ENCODE results near the gene TMEM98. TPM values are rescaled to one million over a fixed set of nuclear protein-coding genes. Genes with fewer than 3 reads are reported as not detected.
"Not testable (repeated sequence)": the region's sequence is repeated elsewhere in the genome, so short reads cannot be mapped to it uniquely, and the experiment has no call there.

The TMEM98 gene, protein sequence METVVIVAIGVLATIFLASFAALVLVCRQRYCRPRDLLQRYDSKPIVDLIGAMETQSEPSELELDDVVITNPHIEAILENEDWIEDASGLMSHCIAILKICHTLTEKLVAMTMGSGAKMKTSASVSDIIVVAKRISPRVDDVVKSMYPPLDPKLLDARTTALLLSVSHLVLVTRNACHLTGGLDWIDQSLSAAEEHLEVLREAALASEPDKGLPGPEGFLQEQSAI
- 202 TPM for polyA plus RNA-seq
- long read RNA-seq, donor 1, full-length matches to known transcripts = 38 of 45 reads
- long read RNA-seq, donor 1, partial matches to known transcripts = 7 of 45 reads
- long read RNA-seq, donor 1, other reads (novel, unspliced or antisense) = 0 of 45 reads
- long read RNA-seq, donor 2, full-length matches to known transcripts = 77 of 105 reads
- long read RNA-seq, donor 2, partial matches to known transcripts = 28 of 105 reads
- long read RNA-seq, donor 2, other reads (novel, unspliced or antisense) = 0 of 105 reads
- long read RNA-seq, donor 3 = 0 reads
- long read RNA-seq, donor 4, full-length matches to known transcripts = 6 of 6 reads
- long read RNA-seq, donor 4, partial matches to known transcripts = 0 of 6 reads
- long read RNA-seq, donor 4, other reads (novel, unspliced or antisense) = 0 of 6 reads
- long read RNA-seq, donor 5, full-length matches to known transcripts = 47 of 53 reads
- long read RNA-seq, donor 5, partial matches to known transcripts = 6 of 53 reads
- long read RNA-seq, donor 5, other reads (novel, unspliced or antisense) = 0 of 53 reads
- long read RNA-seq, donor 6, full-length matches to known transcripts = 58 of 117 reads
- long read RNA-seq, donor 6, partial matches to known transcripts = 54 of 117 reads
- long read RNA-seq, donor 6, other reads (novel, unspliced or antisense) = 5 of 117 reads
- long read RNA-seq, donor 7, full-length matches to known transcripts = 39 of 39 reads
- long read RNA-seq, donor 7, partial matches to known transcripts = 0 of 39 reads
- long read RNA-seq, donor 7, other reads (novel, unspliced or antisense) = 0 of 39 reads
- long read RNA-seq, donor 8, full-length matches to known transcripts = 80 of 148 reads
- long read RNA-seq, donor 8, partial matches to known transcripts = 58 of 148 reads
- long read RNA-seq, donor 8, other reads (novel, unspliced or antisense) = 10 of 148 reads
- long read RNA-seq, donor 9, full-length matches to known transcripts = 50 of 72 reads
- long read RNA-seq, donor 9, partial matches to known transcripts = 22 of 72 reads
- long read RNA-seq, donor 9, other reads (novel, unspliced or antisense) = 0 of 72 reads
- long read RNA-seq, donor 10, full-length matches to known transcripts = 108 of 150 reads
- long read RNA-seq, donor 10, partial matches to known transcripts = 42 of 150 reads
- long read RNA-seq, donor 10, other reads (novel, unspliced or antisense) = 0 of 150 reads
- long read RNA-seq, donor 11, full-length matches to known transcripts = 63 of 74 reads
- long read RNA-seq, donor 11, partial matches to known transcripts = 11 of 74 reads
- long read RNA-seq, donor 11, other reads (novel, unspliced or antisense) = 0 of 74 reads

DNA sequence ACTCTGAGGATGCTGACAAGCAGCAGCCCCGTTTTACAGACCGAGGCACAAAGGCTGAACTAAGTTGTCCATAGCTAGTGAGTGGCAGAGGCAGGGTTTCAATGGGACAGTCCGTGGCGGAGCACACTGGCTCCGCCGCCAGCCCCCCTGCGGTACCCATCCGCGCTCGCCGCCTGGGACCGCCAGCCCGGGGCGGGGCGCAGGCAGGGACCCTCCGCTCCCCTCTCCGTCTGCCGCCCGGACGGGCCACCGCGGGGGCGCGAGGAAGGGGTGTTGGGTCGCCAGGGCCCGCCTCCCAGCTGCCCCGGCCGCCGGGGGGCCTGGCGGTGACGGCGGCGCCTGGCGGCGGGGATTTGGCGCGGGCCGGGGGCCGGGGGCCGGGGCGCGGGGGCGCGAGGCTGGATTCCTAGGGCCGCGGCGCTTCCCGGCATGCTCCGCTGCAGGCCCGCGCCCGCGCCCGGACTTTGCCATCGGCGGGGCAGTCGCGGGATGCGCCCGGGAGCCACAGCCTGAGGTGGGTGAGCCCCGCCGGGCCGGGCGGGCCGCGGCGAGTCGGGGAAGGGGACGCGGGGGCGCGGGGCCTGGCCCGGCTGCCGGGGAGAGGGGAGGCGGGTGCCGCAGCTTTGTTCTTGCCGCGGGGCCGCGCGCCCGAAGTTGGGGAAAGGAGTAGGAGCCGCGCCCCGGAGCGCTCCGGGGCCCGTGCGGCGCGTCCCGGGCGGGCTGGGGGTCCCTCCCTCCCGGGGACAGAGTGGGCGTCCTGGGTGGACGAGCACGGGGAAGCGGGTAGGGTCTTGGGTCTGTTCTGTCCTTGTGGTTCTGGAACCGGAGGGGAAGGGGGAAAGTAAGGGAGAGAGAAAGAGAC, at the start of gene TMEM98:
Gene TMEM98 (plus strand): TSS at position 430 of the 862 bp plus-strand sequence. CDS start 3,376 bp downstream, outside the sequence.
- 0% methylated on average over 1 of the region's 99 CpGs for WGBS (ENCODE audit: insufficient coverage, low lambda C conversion rate)

DNA sequence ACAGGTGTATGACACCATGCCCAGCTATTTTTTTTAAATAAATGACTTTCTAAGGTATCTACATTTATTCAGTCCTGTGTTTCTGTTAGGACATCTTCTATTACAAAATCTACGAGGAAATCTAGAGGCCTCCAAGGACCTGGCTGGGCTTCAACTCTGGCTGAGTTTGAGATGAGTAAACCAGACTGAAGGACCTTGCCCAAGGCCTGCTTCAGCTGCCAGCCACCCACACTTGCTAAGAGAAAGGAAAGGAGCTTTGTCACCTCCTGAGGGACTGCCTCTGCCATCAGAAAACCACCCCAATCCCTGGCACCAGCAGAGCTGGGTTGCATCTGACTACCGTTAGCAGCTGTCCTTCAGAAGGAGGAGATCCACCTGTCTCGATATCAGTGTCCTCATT, 49.7 kb upstream of the TMEM98 start:
- Histone ChIP-seq H3K27me3 (ENCODE audit: control insufficient read depth, insufficient read depth, low read length) (no peaks in the 10 kb centered on the region), H3K36me3 (ENCODE audit: control insufficient read depth, insufficient read depth, low read length) (no peaks in the 10 kb centered on the region), H3K4me1 (ENCODE audit: control insufficient read depth, insufficient read depth, low read length) (peaks cover 34% of the 10 kb centered on the region), H3K4me3 (ENCODE audit: low read length) (no peak overlapping the region), H3K27ac (ENCODE audit: low read length) (peak overlapping the region; percentile 65), H3K9me3 (ENCODE audit: control insufficient read depth, low read depth, low read length) (no peaks in the 10 kb centered on the region)
- peak in 1 of 2 donors; percentile 48 for DNase-seq
- WGBS (ENCODE audit: insufficient coverage, low lambda C conversion rate) = no CpG with 5 or more reads among the region's 3 CpGs

More for the DNA sequence above, at the start of gene TMEM98:
- Histone ChIP-seq H3K27me3 (ENCODE audit: control insufficient read depth, insufficient read depth, low read length) (no peaks in the 10 kb centered on the region), H3K4me3 (ENCODE audit: low read length) (peak within 1 kb of the TSS; percentile 79), H3K36me3 (ENCODE audit: control insufficient read depth, insufficient read depth, low read length) (peaks cover 13% of the 10 kb centered on the region), H3K27ac (ENCODE audit: low read length) (peak within 1 kb of the TSS; percentile 90), H3K9me3 (ENCODE audit: control insufficient read depth, low read depth, low read length) (no peaks in the 10 kb centered on the region), H3K4me1 (ENCODE audit: control insufficient read depth, insufficient read depth, low read length) (peaks cover 14% of the 10 kb centered on the region)
- DNase-seq = peak in 1 of 2 donors; percentile 76

DNA sequence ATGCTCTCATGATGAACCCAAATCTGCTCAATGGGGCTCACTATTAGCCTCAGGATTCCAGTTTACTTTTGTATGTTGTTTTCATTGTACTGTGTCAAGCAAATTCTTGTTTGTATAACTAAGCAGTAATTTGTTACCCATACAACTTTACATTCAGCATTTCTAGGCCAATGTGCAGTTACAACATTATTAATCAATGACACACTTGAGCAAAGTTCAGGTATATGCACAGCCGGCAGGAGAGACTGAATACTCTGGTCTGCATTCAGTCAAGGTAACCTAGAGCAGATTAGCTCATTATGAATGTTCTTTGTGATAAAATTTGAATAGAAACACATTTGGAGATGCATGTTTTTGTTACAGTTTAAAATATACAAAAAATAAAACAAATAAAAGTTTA, 48.8 kb upstream of the TMEM98 start:
- Histone ChIP-seq H3K4me3 (ENCODE audit: low read length) (no peak overlapping the region), H3K4me1 (ENCODE audit: control insufficient read depth, insufficient read depth, low read length) (peaks cover 27% of the 10 kb centered on the region), H3K27ac (ENCODE audit: low read length) (peak overlapping the region; percentile 65), H3K36me3 (ENCODE audit: control insufficient read depth, insufficient read depth, low read length) (no peaks in the 10 kb centered on the region), H3K9me3 (ENCODE audit: control insufficient read depth, low read depth, low read length) (no peaks in the 10 kb centered on the region), H3K27me3 (ENCODE audit: control insufficient read depth, insufficient read depth, low read length) (no peaks in the 10 kb centered on the region)
- WGBS (ENCODE audit: insufficient coverage, low lambda C conversion rate) = no CpG with 5 or more reads among the region's 1 CpG
- peak; percentile 67 to 84 for DNase-seq

DNA sequence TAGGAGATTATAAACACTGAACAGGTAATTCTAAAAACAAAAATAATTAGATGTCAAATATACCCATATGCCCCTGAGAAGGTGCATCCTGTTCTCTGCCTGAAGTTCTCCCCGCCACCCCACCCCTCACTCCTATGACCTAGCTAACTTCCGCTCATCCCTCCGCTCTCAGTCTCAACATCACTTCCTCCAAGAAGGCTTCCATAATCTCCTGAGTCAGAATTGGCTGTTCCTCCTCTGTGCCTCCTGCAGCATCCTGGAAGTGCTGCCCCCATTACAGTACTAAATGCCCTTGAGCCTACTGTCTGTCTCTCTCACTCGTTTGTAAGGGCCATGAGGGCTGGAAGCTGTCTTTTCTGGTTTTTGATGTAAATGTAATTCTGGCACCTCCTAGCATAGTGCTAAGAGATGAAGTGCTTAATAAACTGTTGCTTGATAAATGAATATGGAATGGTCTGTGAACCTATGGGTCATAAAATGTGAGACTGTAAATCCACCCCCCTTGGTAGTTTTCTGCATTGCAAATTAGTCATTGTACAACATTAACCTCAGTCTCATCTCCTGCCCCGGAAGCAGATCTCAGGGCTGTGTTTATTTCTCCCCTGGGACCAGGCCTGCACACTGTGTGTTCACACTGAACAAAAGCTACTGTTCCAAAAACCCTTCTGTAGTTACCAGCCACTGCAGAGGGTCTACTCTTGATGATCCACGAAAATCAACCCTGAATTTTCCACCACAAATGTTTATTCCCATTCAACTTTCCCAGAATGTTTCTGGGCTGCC, 47.1 kb upstream of the TMEM98 start:
- peak in 1 of 2 donors; percentile 28 for DNase-seq
- H3K36me3 ChIP-seq (ENCODE audit: control insufficient read depth, insufficient read depth, low read length) = no peaks in the 10 kb centered on the region
- peaks cover 23% of the 10 kb centered on the region for H3K4me1 ChIP-seq (ENCODE audit: control insufficient read depth, insufficient read depth, low read length)
- H3K9me3 ChIP-seq (ENCODE audit: control insufficient read depth, low read depth, low read length) = no peaks in the 10 kb centered on the region
- H3K27me3 ChIP-seq (ENCODE audit: control insufficient read depth, insufficient read depth, low read length) = no peaks in the 10 kb centered on the region
- no peak overlapping the region for H3K27ac ChIP-seq (ENCODE audit: low read length)
- no peak overlapping the region for H3K4me3 ChIP-seq (ENCODE audit: low read length)
- WGBS (ENCODE audit: insufficient coverage, low lambda C conversion rate) = 100% methylated on average over 2 of the region's 6 CpGs

DNA sequence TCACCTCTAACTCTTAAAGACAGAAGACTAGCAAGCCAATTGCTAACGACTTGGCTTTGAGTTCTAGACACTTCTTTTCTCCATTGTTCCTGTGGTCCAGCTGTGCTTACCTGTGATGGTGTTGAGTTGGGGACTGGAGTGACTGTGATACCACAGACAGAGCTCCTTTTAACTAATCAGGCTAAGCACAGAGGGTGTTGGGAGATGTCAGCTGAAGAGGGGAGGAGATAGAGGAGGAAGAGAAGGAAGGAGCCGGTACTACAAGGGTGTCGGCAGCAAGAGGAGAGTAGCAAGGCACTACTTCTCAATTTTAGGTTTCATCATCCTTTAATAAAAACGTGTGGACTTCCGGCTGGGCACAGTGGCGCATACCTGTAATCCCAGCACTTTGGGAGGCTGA, 45.9 kb upstream of the TMEM98 start:
- Histone ChIP-seq H3K27me3 (ENCODE audit: control insufficient read depth, insufficient read depth, low read length) (no peaks in the 10 kb centered on the region), H3K36me3 (ENCODE audit: control insufficient read depth, insufficient read depth, low read length) (no peaks in the 10 kb centered on the region), H3K4me3 (ENCODE audit: low read length) (no peak overlapping the region), H3K4me1 (ENCODE audit: control insufficient read depth, insufficient read depth, low read length) (peaks cover 22% of the 10 kb centered on the region), H3K27ac (ENCODE audit: low read length) (no peak overlapping the region), H3K9me3 (ENCODE audit: control insufficient read depth, low read depth, low read length) (no peaks in the 10 kb centered on the region)
- no peak for DNase-seq
- no CpG with 5 or more reads among the region's 6 CpGs for WGBS (ENCODE audit: insufficient coverage, low lambda C conversion rate)

DNA sequence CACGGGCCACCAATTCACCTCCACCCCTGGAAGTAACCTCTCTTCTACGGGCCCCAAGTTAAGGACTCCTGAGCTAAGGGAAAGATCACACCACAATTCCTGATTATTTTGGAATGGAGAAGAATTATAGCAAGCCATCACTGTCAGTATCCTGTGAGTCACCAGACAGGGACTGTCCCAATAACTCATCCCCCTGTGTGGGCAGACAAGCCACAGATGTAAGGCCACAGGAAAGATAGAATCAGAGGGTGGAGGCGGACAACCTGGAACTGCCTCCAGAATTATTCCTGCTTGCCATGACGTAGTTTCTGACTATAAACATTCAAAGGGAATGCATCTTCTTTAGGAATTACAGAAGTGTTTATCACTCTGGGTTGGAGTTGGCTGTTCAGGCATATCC, 45.2 kb upstream of the TMEM98 start:
- H3K27ac ChIP-seq (ENCODE audit: low read length) = no peak overlapping the region
- H3K9me3 ChIP-seq (ENCODE audit: control insufficient read depth, low read depth, low read length) = no peaks in the 10 kb centered on the region
- no peaks in the 10 kb centered on the region for H3K36me3 ChIP-seq (ENCODE audit: control insufficient read depth, insufficient read depth, low read length)
- H3K27me3 ChIP-seq (ENCODE audit: control insufficient read depth, insufficient read depth, low read length) = no peaks in the 10 kb centered on the region
- DNase-seq = no peak
- H3K4me1 ChIP-seq (ENCODE audit: control insufficient read depth, insufficient read depth, low read length) = peaks cover 17% of the 10 kb centered on the region
- H3K4me3 ChIP-seq (ENCODE audit: low read length) = no peak overlapping the region
- WGBS (ENCODE audit: insufficient coverage, low lambda C conversion rate) = no CpG with 5 or more reads among the region's 4 CpGs

DNA sequence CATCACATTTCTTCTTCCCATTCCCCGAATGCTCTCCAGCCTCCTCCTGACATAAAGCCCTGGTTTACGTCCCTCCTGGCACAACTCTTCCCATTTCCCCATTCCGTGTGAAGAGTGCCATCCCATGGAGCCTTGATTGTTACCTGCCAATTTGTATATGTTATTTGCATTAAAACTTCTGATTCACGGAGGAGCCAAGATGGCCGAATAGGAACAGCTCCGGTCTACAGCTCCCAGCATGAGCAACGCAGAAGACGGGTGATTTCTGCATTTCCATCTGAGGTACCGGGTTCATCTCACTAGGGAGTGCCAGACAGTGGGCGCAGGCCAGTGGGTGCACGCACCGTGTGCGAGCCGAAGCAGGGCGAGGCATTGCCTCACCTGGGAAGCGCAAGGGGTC, 41.0 kb upstream of the TMEM98 start:
- 100% methylated on average over 1 of the region's 16 CpGs for WGBS (ENCODE audit: insufficient coverage, low lambda C conversion rate)
- H3K4me3 ChIP-seq (ENCODE audit: low read length) = not testable (repeated sequence)

DNA sequence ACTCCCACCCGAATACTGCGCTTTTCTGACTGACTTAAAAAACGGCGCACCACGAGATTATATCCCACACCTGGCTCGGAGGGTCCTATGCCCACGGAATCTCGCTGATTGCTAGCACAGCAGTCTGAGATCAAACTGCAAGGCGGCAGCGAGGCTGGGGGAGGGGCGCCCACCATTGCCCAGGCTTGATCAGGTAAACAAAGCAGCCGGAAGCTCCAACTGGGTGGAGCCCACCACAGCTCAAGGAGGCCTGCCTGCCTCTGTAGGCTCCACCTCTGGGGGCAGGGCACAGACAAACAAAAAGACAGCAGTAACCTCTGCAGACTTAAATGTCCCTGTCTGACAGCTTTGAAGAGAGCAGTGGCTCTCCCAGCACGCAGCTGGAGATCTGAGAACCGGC, 40.5 kb upstream of the TMEM98 start:
- H3K27me3 ChIP-seq (ENCODE audit: control insufficient read depth, insufficient read depth, low read length); H3K27ac ChIP-seq (ENCODE audit: low read length); H3K4me3 ChIP-seq (ENCODE audit: low read length); H3K4me1 ChIP-seq (ENCODE audit: control insufficient read depth, insufficient read depth, low read length); H3K36me3 ChIP-seq (ENCODE audit: control insufficient read depth, insufficient read depth, low read length); H3K9me3 ChIP-seq (ENCODE audit: control insufficient read depth, low read depth, low read length); DNase-seq: not testable (repeated sequence)
- whole genome bisulfite sequencing (ENCODE audit: insufficient coverage, low lambda C conversion rate) = no CpG with 5 or more reads among the region's 14 CpGs

More for the DNA sequence above, 41.0 kb upstream of the TMEM98 start:
- H3K27ac ChIP-seq (ENCODE audit: low read length); H3K9me3 ChIP-seq (ENCODE audit: control insufficient read depth, low read depth, low read length); H3K27me3 ChIP-seq (ENCODE audit: control insufficient read depth, insufficient read depth, low read length); DNase-seq; H3K4me1 ChIP-seq (ENCODE audit: control insufficient read depth, insufficient read depth, low read length); H3K36me3 ChIP-seq (ENCODE audit: control insufficient read depth, insufficient read depth, low read length): not testable (repeated sequence)
